Stimulated activated CD4-positive, alpha-beta T cell treated with anti-CD3 and anti-CD28 coated beads, TNF-alpha, amount 100 ng/mL, for 48 hours (primary cell): Measurements from ENCODE around the gene JMJD6.
A peak's percentile ranks its signal among the peaks of the same experiment; 100 is the strongest.

Experiments used
- DNase-seq, 3 donors: peaks; one replicate each; pipeline ENCODE4 v3.0.0-alpha.2; 2020; ENCODE audit warnings: low read depth in 3 of 3

The JMJD6 gene

DNA sequence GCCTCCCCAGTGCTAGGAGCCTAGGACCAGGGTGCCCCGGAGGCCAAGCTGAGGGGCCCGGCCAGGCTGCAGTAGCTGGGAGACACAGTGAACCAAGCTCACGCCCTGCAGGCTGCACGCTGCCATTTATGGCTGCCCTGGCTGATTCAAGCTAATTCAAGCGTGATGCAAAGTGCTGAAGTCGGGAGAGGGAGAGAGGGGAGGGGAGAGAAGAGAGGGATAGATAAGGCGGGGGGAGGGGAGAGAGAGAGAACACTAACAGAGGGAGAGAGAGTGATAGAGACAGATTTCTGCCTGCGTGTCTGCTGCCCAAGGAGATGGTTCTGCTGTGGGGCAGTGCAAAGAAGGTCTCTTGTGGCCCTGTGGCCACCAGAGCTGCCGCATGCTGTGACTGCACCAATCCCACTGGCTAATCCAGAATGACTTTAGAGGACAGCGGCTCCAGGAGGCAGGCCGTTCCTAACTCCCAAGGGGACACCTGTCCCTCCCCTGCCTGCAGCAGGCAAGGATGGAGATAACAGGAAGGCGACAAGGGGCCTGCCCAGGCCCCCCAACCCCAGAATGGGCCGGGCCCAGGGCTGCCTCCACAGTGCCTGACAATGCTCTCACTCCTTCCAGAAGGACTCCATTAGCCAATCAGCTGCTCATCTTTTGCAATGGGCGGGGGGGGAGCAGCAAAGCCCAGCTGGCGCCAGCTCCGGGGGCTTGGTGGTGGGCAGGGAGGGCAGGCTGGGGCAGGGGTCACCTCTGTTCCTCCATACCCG, 28.5 kb downstream of the JMJD6 start:
- no peak for DNase-seq

- DNase-seq: no peak
Measured at GRCh38 chr17:76696763-76697701, 29.4 kb downstream of the JMJD6 start.

DNA sequence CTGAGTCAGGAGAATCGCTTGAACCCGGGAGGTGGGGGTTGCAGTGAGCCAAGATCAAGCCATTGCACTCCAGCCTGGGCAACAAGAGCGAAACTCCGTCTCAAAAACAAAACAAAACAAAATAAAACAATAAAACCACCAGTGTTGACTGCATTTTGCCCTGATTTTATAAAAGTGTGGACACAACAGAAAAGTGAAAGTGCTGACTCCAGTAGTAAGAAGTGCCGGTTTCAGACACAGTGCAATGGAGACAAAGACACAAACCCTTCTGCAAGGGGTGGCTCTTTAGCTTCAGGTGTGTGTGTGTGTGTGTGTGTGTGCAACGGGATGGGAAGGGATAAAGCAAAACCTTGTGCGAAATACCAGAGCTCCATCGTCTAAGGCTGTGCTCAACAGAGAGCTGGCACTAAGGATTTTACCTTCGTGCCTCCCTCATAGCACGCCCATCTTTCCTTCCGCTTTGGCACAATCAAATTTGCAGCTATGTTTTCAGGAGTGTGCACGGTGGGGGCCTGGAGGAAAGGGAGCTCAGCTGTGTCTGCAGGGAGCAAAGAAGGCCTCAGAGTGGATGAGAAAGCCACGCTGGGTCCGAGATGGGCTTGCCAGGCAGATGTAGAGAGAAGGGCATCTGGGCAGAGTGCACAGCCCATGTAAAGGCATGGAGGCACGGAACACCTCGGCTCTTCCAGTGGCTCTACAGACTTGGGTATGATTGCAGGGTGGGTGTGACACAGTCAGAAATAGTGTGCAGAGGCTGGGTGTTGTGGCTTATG, 31.2 kb downstream of the JMJD6 start:
- DNase-seq: no peak

- DNase-seq: no peak
Measured at GRCh38 chr17:76691379-76692191, 34.8 kb downstream of the JMJD6 start.

DNA sequence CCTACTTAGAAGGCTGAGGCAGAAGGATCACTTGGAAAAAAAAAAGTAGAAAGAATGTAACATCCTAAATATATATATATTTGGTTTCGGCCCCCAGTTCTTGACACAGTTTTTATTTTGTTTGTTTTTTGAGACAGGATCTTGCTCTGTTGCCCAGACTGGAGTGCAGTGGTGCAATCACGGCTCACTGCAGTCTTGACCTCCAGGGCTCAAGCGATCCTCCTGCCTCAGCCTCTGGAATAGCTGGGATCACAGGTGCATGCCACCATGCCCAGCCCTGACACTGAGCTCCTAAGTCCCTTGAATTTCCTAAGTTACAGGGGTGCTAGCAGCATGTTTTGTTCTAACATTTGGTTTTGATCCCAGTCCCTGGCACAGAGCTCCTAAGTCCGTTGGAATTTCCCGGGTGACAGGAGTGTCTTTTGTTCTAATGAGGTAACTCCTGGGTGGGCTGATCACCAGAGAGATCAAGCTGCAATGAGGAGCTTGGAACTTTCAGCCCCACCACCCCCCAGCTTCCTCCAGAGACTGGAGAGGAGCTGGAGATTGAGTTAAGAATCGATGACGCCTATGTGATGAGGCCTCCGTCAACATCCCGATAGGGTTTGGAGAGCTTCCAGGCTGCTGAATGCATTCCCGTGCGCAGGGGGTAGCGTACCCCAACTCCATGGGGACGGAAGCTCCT, 35.7 kb downstream of the JMJD6 start:
- no peak for DNase-seq

DNA sequence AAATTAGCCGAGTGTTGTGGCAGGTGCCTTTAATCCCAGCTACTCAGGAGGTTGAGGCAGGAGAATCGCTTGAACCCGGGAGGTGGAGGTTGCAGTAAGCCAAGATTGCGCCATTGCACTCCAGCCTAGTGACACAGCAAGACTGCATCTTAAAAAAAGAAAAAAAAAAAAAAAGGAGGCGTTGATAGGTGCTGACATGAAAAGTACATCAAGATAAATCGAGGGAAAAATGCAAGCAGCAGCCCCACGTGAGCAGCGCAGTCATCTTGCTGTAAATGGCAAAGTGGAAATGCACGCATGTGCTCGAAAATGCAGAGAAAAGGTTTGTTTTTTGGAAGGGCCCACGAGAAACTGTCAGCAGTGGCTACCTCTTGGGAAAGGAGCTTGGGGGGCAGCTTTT, 36.5 kb downstream of the JMJD6 start:
- DNase-seq: no peak

- DNase-seq: no peak
Measured at GRCh38 chr17:76688165-76688622, 38.2 kb downstream of the JMJD6 start.

- no peak for DNase-seq
Measured at GRCh38 chr17:76687298-76688164, 38.9 kb downstream of the JMJD6 start.

GRCh38 chr17:76686538-76687297, 39.7 kb downstream of the JMJD6 start:
- DNase-seq: no peak

- no peak for DNase-seq
Measured at GRCh38 chr17:76685846-76686245, 40.6 kb downstream of the JMJD6 start.

GRCh38 chr17:76685366-76685765, 41.0 kb downstream of the JMJD6 start:
- no peak for DNase-seq

DNA sequence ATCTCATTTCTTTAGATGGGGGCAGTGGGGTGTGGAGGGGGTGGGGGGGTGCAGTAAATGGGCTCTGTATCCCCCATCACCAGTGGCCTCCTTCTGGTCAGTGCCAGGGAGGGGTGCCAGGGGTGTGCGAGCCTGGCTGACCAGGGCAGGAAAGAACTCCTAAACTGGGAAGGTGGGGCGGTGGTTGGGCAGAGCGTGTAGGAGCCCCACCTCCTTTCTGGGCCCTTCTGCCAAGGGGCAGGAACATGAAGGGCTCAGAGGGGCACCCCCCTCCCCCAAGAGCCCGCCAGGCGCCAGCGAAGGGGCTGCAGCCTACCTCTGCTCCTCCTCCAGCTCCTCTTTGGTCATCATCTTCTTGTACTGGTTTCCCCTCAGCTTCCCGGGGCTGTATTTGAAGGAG, 41.6 kb downstream of the JMJD6 start:
- no peak for DNase-seq

- no peak for DNase-seq
Measured at GRCh38 chr17:76683921-76684745, 42.3 kb downstream of the JMJD6 start.

GRCh38 chr17:76683011-76683755, 43.2 kb downstream of the JMJD6 start:
- DNase-seq: no peak

DNA sequence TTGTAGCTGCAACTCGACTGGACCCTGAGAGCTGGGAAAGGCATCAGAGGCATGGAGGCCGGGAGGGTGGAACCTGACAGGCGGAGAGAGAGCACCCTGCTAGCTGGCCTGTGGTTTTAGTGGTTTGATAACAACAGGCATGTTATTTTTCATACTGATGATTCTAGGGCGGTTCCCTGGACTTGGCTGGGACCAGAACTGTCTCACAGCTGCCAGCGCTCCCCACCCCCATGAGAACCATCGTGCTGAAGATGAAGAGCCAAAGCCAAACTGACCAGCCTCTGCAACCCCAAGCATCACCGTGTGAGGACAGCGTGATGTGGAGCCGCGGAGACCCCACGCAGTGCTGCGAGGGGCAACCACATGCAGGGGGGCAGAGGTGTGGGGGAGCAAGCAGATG, 44.1 kb downstream of the JMJD6 start:
- DNase-seq: no peak

- DNase-seq: peak; percentile 38 to 66 (median 43)
Measured at GRCh38 chr17:76681222-76682137, 44.9 kb downstream of the JMJD6 start.
